Parathyroid adenoma (tissue), 2 donors: Measurements from ENCODE around the gene LCN9.
A peak's percentile ranks its signal among the peaks of the same experiment; 100 is the strongest.

Experiments used
- H2AFZ ChIP-seq: fragments of 300-600 bp; sonication (generic); one replicate; pipeline ENCODE4 v1.7.0; 2017; ENCODE audit warnings: antibody characterized with exemption, mild to moderate bottlenecking
- H3K27ac ChIP-seq: fragments of 300-600 bp; sonication (generic); one replicate; pipeline ENCODE4 v1.7.0; 2017
- H3K27me3 ChIP-seq: fragments of 300-600 bp; sonication (generic); one replicate; pipeline ENCODE4 v1.7.0; 2017; ENCODE audit warnings: low read length; ENCODE audit not compliant: control insufficient read depth, insufficient read depth
- H3K36me3 ChIP-seq: fragments of 300-600 bp; sonication (generic); one replicate; pipeline ENCODE4 v1.7.0; 2017; ENCODE audit warnings: low read length; ENCODE audit not compliant: control insufficient read depth, insufficient read depth
- H3K4me1 ChIP-seq: fragments of 300-600 bp; sonication (generic); one replicate; pipeline ENCODE4 v1.7.0; 2017; ENCODE audit warnings: control low read depth
- H3K4me2 ChIP-seq: fragments of 300-600 bp; sonication (generic); one replicate; pipeline ENCODE4 v1.7.0; 2017; ENCODE audit warnings: low read length
- H3K4me3 ChIP-seq: fragments of 300-600 bp; sonication (generic); one replicate; pipeline ENCODE4 v1.7.0; 2017; ENCODE audit warnings: low read depth, low read length
- H3K79me2 ChIP-seq: fragments of 300-600 bp; sonication (generic); one replicate; pipeline ENCODE4 v1.7.0; 2017; ENCODE audit warnings: control low read depth
- H3K9ac ChIP-seq: fragments of 300-600 bp; sonication (generic); one replicate; pipeline ENCODE4 v1.7.0; 2017; ENCODE audit warnings: mild to moderate bottlenecking
- H3K9me3 ChIP-seq: fragments of 300-600 bp; sonication (generic); one replicate; pipeline ENCODE4 v1.7.0; 2017; ENCODE audit warnings: low read length; ENCODE audit not compliant: control insufficient read depth
- TF ChIP-seq, protein P1 (sequence below): fragments of 300-600 bp; sonication (generic); IDR thresholded peaks from one replicate; pipeline ENCODE4 v1.7.0; 2017; ENCODE audit warnings: antibody characterized with exemption, mild to moderate bottlenecking
- donor health status: primary hyperparathyroidism.

LCN9 gene

DNA sequence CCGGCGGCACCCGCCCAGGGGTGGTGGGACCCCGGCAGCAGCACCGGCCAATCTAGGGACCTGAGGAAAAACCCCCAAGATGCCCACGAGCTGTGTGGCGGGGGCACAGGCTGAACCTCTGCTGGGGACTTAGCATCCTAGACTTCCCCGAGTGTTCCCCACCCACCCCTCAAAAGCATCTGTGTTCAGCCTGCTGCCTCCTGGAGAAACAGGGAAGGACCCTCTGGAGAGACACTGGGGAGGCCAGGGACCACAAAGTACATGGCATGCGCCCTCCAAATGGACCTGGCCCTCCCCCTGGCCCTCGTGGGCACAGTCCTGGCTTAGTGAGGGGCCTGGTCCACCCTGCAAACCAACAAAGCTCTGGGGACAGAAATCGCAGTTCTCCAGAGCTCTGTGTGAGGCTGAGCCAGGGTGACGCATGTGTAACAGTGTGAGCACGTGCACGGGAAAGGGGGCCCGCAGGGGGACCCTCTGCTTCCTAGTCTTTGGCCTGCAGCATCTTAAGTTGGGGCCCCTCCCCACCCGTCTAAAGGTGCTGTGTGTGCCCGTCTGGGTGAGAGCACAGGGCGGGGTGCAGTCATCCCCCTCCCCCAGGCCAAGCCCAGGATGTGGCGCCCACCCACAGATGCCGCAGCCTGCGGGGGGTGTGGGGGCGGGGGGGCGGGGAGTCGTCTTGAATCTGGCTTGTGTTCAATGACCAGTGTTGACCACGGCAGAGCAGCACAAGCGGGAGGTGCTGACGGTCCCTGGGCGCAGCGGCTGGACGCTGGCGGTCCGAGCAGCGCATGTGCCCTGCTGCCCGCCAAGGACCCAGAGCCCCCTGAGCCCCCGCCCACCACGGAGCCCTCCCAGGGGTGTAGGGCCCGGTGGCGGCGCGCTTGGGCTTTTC is 38.2 kb downstream of the LCN9 start:
- peaks cover 7% of the 10 kb centered on the region for H3K27me3 ChIP-seq
- no peaks in the 10 kb centered on the region for H3K4me1 ChIP-seq
- H2AFZ ChIP-seq = no peak overlapping the region
- TF ChIP-seq, protein P1, sequence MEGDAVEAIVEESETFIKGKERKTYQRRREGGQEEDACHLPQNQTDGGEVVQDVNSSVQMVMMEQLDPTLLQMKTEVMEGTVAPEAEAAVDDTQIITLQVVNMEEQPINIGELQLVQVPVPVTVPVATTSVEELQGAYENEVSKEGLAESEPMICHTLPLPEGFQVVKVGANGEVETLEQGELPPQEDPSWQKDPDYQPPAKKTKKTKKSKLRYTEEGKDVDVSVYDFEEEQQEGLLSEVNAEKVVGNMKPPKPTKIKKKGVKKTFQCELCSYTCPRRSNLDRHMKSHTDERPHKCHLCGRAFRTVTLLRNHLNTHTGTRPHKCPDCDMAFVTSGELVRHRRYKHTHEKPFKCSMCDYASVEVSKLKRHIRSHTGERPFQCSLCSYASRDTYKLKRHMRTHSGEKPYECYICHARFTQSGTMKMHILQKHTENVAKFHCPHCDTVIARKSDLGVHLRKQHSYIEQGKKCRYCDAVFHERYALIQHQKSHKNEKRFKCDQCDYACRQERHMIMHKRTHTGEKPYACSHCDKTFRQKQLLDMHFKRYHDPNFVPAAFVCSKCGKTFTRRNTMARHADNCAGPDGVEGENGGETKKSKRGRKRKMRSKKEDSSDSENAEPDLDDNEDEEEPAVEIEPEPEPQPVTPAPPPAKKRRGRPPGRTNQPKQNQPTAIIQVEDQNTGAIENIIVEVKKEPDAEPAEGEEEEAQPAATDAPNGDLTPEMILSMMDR = no peak
- H3K4me2 ChIP-seq = no peak overlapping the region
- no peaks in the 10 kb centered on the region for H3K9me3 ChIP-seq
- no peaks in the 10 kb centered on the region for H3K79me2 ChIP-seq
- no peak overlapping the region for H3K9ac ChIP-seq
- no peak overlapping the region for H3K27ac ChIP-seq
- H3K36me3 ChIP-seq = no peaks in the 10 kb centered on the region
- H3K4me3 ChIP-seq = no peak overlapping the region

DNA sequence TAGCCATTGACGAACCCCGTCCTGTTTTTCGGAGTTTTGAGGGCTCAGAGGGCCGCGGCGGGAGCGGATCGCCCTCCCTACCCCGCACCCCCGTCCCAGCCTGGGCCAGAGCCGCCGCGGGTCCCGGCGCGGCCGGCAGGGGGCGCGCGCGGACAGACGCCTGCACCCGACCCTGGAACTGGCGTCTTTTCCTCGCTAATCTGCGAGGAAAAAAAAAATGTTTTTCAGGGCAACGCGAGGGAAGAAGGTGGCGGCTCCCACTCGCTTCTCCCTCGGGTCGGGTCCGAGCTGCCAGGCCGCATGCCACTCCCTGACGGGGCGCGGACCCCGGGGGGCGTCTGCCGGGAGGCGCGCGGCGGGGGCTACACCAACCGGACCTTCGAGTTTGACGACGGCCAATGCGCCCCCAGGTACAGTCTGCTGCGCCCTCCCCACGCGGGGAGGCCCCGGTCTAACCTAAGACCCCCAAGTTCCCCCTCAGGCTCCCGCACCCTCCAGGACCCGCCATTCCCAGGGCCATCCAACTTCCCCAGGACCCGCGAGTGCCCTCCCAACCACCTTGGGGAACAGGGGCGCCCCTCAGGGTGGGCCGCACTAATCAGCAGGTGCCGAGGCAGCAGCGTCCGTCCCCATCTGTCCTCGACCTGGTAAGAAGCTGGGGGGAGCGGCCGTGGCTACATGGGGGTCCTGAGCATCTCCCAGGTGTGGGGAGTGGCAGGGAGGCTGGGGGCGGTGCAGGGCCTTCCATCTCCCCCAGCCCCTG is 39.0 kb downstream of the LCN9 start, which contains the start of gene KCNT1:
Gene KCNT1, plus strand, starts transcription at position 227 of the 763 bp plus-strand sequence. Its CDS starts 74 bp downstream, at position 301.
- no peaks in the 10 kb centered on the region for H3K79me2 ChIP-seq
- no peak within 1 kb of the TSS for H3K9ac ChIP-seq
- H3K4me1 ChIP-seq = no peaks in the 10 kb centered on the region
- no peaks in the 10 kb centered on the region for H3K9me3 ChIP-seq
- H3K4me2 ChIP-seq = peak within 1 kb of the TSS; percentile 55
- H3K36me3 ChIP-seq = no peaks in the 10 kb centered on the region
- H3K4me3 ChIP-seq = no peak within 1 kb of the TSS
- TF ChIP-seq, protein P1 = peak; percentile 75
- peaks cover 7% of the 10 kb centered on the region for H3K27me3 ChIP-seq
- peak within 1 kb of the TSS; percentile 58 for H2AFZ ChIP-seq
- no peak within 1 kb of the TSS for H3K27ac ChIP-seq

DNA sequence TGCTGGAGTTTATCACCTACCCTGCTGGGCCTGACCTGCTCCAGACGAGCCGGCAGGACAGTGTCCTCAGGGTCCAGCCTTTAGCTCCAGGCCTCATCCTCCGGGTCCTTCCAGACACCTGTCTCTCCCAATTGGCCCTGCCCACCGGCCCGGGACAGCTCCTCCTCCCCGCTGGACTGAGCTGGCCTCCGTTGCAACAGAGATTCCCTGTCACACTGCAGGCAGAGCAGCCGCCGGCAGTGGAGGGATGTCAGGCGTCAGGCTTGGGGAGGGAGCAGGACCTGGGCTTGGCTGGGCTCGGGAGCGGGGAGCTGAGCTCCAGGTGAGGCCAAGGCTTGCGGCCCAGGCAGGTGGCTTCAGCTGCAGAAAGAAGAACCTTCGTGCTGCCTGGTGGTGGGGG is 40.6 kb downstream of the LCN9 start:
- H3K27ac ChIP-seq = no peak overlapping the region
- H3K27me3 ChIP-seq = peaks cover 7% of the 10 kb centered on the region
- TF ChIP-seq, protein P1 = no peak
- H3K4me1 ChIP-seq = no peaks in the 10 kb centered on the region
- H3K79me2 ChIP-seq = no peaks in the 10 kb centered on the region
- no peaks in the 10 kb centered on the region for H3K9me3 ChIP-seq
- H3K36me3 ChIP-seq = no peaks in the 10 kb centered on the region
- no peak overlapping the region for H3K4me3 ChIP-seq
- H2AFZ ChIP-seq = no peak overlapping the region
- no peak overlapping the region for H3K4me2 ChIP-seq
- H3K9ac ChIP-seq = no peak overlapping the region

- no peaks in the 10 kb centered on the region for H3K9me3 ChIP-seq
- H3K9ac ChIP-seq = no peak overlapping the region
- no peaks in the 10 kb centered on the region for H3K79me2 ChIP-seq
- H3K4me1 ChIP-seq = no peaks in the 10 kb centered on the region
- TF ChIP-seq, protein P1 = no peak
- H3K27ac ChIP-seq = no peak overlapping the region
- H3K36me3 ChIP-seq = no peaks in the 10 kb centered on the region
- no peak overlapping the region for H3K4me2 ChIP-seq
- H3K27me3 ChIP-seq = peaks cover 7% of the 10 kb centered on the region
- H2AFZ ChIP-seq = no peak overlapping the region
- H3K4me3 ChIP-seq = no peak overlapping the region
Measured at GRCh38 chr9:135704483-135704882, 41.4 kb downstream of the LCN9 start.
